Mucosa of descending colon (tissue), 3 donors: ENCODE measurements around the gene RBM33. TPM values are rescaled to one million over a fixed set of nuclear protein-coding genes. Genes with fewer than 3 reads are reported as not detected.

Experiments used
- ATAC-seq: fragments of 200-7000 bp; cut with Tn5 transposase; one replicate; pipeline ENCODE4 v1.9.1; 2020; ENCODE audit warnings: mild to moderate bottlenecking, moderate library complexity
- DNase-seq, 3 donors: peaks; one replicate each; pipeline ENCODE4 v3.0.0-alpha.2; 2020
- H3K36me3 ChIP-seq: fragments of 200-600 bp; one replicate; pipeline ENCODE4 v1.8.0; 2021; ENCODE audit warnings: low read depth, mild to moderate bottlenecking
- H3K4me1 ChIP-seq: fragments of 200-600 bp; one replicate; pipeline ENCODE4 v1.8.0; 2021; ENCODE audit warnings: low read depth, mild to moderate bottlenecking
- H3K4me3 ChIP-seq: fragments of 200-600 bp; one replicate; pipeline ENCODE4 v1.8.0; 2021; ENCODE audit warnings: mild to moderate bottlenecking
- H3K9me3 ChIP-seq: fragments of 200-600 bp; one replicate; pipeline ENCODE4 v1.8.0; 2021; ENCODE audit warnings: mild to moderate bottlenecking
- CTCF ChIP-seq: fragments of 200-600 bp; IDR thresholded peaks from one replicate; pipeline ENCODE4 v1.8.0; 2022; ENCODE audit warnings: antibody characterized with exemption, mild to moderate bottlenecking
- intact Hi-C, 2 donors: fragments of 100-400 bp; cut with DNase I in 1 of 2; cut with micrococcal nuclease in 1 of 2; formaldehyde crosslinking; loops; one replicate each; pipeline versions ENCODE4 v1.11.0 to v1.11.1; 2022; cut with DNase I, micrococcal nuclease
- total RNA-seq, 3 donors: library from RNA; stranded (reverse); fragmentation: NEBNext Ultra II Directional in 2 of 3; extraction: Animal tissue kit (Norgen Biotek cat#: 25700) in 2 of 3; gene quantifications; one replicate each; pipeline versions ENCODE4 v1.2.1 to v1.2.4, GENCODE V29; 2021 to 2023
- donor health status: DM: no; HTN: no; CAD: no; lungs with moderate emphysema.
- donor health status: DM: no; HTN: no; CAD: no.
- donor health status: DM: no; HTN: yes; CAD: no.

Gene RBM33
- total RNA-seq, 3 donors from 2014 or later: 59.9 to 75.8 (median 69.8) TPM

DNA sequence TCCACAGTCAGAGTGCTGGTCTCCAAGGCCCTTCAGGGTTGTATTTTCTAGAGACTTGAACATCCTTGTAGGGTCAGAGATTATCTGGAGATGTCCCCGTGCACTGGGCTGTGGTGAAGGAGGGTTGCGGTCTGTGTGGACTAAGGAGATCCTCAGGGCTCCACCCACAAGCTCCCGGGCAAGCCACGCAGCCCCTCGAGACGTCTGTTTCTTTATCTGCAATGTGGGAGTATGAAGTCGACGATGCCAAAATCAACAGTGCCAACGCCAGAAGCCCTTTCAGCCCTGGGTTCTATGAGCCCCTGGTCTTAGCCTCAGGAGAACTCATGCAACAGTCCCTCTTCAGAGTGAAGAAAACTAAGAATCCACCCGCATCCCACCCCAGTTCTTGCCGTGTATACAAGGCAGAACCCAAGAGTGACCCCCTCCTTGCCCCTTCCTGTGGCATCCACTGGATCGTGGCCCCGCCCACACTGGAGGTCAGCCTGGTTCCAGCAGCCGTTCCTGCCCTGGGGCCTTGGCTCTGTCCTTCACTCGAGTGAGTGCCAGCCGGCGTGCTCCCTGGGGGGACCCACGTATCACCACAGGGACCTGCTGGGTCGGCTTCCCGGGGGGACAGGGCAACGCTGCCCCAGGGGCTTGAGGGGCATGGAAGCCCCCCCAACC, 173.8 kb downstream of the RBM33 start:
- intact Hi-C loops: no loop called here

DNA sequence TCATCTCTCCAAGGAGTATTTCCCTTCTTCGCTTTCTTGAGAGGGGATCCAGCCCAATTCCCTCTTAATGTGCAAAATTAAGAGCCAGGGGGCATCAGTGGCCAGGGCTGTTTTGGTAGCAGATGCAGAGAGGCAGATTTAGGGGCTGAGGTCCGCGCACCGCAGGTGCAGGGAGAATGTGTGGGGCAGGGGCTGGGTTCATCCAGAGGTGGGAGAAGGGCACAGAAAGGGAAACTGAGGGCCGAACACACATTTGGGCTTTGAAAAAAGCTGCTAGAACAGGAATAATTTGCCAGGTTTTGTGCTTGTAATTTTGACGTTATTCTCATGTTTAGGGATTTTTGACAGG, 174.3 kb downstream of the RBM33 start:
- TF ChIP-seq CTCF: no peak
- Histone ChIP-seq H3K4me1 (no peaks in the 10 kb centered on the region), H3K9me3 (peaks cover 3% of the 10 kb centered on the region), H3K4me3 (no peak overlapping the region), H3K36me3 (no peaks in the 10 kb centered on the region)
- intact Hi-C loops: no loop called here
- no peak for DNase-seq
- ATAC-seq: no peak

More for the DNA sequence above, 173.8 kb downstream of the RBM33 start:
- Histone ChIP-seq H3K4me1 (no peaks in the 10 kb centered on the region), H3K9me3 (peaks cover 3% of the 10 kb centered on the region), H3K4me3 (no peak overlapping the region), H3K36me3 (no peaks in the 10 kb centered on the region)
- TF ChIP-seq CTCF: no peak
- DNase-seq (peak in 1 of 3 donors; percentile 46), ATAC-seq (no peak)

DNA sequence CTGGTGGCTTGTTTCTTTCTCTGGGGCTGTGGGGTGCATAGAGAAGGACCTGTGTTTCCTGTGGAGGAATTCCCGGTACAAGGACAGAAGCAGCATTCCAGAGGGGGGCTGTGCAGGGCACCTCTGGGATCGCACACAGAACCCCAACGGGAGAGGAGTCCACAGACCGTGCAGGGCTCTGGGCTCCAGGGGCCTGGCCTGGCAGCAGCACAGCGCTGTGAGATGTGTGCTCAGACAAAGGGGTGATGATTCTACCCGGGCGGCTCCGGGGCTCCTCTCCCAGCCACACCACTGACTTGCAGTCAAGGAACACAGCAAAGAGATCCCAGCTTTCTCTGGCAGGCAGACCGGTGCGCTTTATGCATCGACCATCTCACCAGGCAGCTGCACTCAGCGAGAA, 174.7 kb downstream of the RBM33 start:
- Histone ChIP-seq H3K4me1 (no peaks in the 10 kb centered on the region), H3K9me3 (peaks cover 3% of the 10 kb centered on the region), H3K36me3 (no peaks in the 10 kb centered on the region), H3K4me3 (no peak overlapping the region)
- TF ChIP-seq CTCF: no peak
- intact Hi-C loops: no loop called here
- DNase-seq (no peak), ATAC-seq (no peak)

DNA sequence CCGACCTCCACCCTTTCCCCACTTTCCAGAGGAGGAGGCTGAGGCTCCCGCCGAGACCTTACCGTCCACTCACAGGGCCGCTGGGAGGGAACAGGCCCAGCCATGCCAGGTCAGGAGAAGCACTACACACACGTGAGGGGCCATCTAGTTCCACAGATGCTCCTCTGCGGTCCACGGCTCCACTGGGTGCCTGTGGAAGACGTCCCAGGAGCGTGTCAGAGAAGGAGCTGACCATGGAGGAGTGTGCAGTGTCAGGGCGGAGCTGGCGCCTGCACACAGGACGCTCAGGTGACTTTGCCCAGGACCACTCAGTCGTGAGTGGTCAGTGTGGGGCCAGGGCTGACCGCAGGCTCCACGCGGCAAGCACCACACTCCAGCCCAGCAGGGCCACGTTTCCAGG, 175.8 kb downstream of the RBM33 start:
- TF ChIP-seq CTCF: no peak
- Histone ChIP-seq H3K4me3 (no peak overlapping the region), H3K4me1 (peaks cover 7% of the 10 kb centered on the region), H3K36me3 (no peaks in the 10 kb centered on the region), H3K9me3 (peaks cover 3% of the 10 kb centered on the region)
- DNase-seq (no peak), ATAC-seq (no peak)
- intact Hi-C loops: no loop called here

GRCh38 chr7:155820788-155821187, 176.3 kb downstream of the RBM33 start:
- no peak overlapping the region for H3K4me3 ChIP-seq
- TF ChIP-seq CTCF: no peak
- ATAC-seq: no peak
- intact Hi-C loops: no loop called here
- H3K36me3 ChIP-seq: no peaks in the 10 kb centered on the region
- peaks cover 10% of the 10 kb centered on the region for H3K4me1 ChIP-seq
- DNase-seq: no peak
- peaks cover 3% of the 10 kb centered on the region for H3K9me3 ChIP-seq

- Histone ChIP-seq H3K4me1 (peaks cover 10% of the 10 kb centered on the region), H3K36me3 (no peaks in the 10 kb centered on the region), H3K4me3 (no peak overlapping the region), H3K9me3 (peaks cover 3% of the 10 kb centered on the region)
- DNase-seq (no peak), ATAC-seq (no peak)
- intact Hi-C loops: no loop called here
- no peak for TF ChIP-seq CTCF
These were observed 177.4 kb downstream of the RBM33 start for GRCh38 chr7:155821851-155822250.
